HPDE6-E6E7 (cell line): ENCODE measurements around the gene SMCO4.

Experiments
- DNase-seq: peaks from one replicate; pipeline ENCODE4 v3.0.0; 2011; ENCODE audit warnings: missing footprints; ENCODE audit errors: extremely low spot score

SMCO4 gene

DNA sequence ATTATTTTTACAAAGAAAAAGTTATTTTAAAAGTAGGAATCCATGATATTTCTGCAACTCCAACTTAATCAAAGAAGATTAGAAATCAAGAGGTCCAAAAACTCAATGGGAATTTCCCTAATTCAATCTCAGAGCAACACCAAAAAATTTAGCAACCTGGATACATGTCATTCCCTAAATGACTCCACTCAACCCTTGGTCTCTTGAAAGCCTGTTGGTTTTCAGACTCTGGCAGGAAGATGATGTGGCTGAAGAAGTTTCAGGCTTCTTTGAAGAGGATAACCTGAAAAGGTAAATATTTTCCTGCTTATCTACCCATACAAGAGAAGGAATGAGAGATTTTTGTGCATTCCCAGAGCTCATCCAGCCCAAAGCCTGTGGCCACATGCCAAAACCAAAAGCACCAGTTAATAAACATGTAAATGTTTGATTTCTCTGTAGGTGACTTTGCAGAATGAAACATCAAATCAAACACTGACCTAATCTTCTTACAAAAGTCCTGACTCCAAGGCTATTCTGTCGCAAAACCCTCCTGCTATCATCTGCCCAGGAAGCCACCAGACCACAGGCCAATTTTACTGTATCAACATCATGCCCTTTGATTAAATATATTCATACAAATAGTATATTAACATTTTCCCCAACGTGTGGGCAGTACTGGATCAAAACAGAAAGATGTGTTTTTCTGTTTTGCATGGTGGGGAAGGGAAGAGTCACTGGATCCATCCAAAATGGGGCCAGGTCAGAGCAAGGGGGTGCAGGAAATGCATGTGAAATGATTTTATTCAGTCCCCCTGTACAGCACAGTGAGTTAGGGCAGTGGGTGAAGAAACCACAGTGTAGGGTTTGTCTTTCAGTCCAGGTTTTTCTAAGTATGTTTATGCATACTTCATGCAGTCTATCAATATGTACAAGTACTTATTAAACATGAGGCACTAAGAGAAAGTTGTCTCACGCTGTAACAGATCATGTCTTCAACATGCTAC, 38.8 kb downstream of the SMCO4 start:
- DNase-seq = no peak

DNA sequence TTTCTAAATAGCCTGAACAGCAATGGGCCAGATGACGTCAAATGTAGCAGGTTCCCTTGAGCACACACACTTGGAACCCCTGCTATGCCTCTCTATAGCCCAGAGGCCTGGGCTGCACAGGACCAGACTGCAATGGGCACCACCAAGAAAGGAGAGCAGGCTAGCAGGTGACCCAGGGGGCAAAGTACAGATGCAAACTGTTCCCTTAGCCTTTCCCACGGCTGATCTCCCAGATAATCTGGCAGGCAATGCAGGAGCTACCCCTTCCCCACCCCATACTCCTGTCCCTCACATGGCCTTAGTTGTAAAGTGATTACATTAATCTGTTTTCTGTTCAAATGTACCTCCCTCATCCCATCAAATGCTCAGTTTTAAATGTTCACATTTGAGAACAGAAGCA, 41.3 kb downstream of the SMCO4 start:
- no peak for DNase-seq

DNA sequence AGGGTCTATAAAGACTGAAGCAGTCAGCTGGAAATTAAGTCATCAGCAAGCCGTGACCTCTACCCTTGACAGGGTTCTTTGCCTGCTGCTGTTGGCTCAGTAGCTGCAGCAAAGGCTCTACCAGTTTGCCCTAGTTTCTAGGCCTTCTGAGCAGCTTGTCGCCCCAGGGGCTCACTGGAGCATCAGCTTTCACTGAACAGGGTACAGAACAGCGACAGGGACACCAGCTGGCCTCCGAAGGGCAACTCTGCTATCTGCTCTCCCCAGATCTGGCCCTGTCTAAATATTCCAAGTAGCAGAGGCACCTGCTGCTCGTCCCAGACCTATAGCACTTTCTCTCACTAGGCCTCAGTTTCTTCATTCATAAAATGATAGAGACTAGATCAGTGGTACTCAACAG, 42.4 kb downstream of the SMCO4 start:
- no peak for DNase-seq

DNA sequence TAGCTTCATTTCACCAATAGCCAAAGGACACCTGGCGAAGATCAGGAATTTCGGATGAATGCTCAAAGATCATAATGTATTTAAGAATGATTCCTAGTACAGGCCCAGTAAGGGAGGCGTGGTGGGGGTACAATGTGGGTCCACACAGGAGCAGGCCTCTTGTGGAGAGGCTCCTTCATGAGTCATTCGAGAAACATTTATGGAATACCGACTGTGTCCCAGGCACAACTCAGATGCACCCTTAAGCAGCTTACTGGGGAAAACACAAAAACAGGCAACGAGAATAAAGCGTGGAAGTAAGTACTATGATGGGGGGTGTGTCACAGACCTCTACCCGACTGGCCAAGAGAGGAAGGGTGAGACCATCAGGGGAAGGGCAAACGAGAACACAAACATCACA, 44.5 kb downstream of the SMCO4 start:
- no peak for DNase-seq

DNA sequence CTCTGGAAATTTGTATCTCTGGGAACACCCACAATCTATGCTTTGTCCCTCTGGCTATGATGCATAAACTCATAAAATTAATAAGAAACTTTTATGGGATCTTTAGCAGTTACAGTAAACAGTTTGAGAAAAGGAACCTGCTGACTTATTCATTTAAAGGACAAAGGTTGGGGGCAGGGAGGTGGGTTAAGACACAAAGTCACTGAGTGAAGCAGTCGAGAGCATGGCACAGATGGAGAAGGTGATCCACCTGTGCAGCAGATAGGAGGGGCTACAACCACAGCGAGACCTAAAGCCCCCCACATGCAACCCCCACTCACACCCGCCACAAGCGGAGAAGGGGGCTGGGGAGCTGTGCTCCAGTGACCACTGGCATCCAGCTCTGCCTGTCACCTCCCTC, 45.0 kb downstream of the SMCO4 start:
- no peak for DNase-seq

DNA sequence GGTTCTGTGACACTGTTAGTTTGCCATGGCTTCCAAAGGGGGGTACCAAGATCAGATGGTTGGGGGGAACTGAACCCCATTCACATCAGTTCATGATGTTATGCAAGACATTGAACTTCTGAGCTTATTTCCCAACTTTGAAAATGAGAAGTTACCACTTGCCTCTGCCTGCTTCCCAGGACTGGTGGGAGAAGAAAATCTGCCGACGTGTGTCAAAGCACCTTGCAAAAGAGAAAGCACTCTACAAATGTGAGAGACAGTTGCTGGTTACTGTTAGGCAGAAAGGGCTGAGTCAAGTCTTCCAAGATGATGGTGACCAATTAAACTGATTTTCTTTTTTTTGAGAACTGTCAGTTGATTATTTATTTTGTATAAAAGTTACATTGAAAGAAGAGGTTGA, 45.6 kb downstream of the SMCO4 start:
- DNase-seq = no peak

DNA sequence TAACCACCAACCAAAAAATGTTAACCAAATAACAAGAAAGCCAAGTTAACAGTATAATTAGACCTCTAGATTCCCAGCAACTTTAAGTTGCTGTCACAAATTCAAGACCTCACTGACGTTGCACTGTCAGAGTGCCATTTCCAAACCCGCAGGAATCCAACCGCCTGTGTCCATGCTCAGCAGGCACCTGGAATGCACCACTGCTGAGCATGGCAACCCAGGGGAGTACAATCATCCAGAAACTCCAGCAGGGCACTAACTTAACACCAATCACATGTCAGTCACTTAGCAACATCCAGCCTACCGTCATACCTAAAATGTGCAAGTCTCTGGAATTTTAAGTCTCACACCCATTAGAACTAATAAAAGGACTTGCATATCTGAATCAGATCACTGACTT, 48.8 kb downstream of the SMCO4 start:
- no peak for DNase-seq

DNA sequence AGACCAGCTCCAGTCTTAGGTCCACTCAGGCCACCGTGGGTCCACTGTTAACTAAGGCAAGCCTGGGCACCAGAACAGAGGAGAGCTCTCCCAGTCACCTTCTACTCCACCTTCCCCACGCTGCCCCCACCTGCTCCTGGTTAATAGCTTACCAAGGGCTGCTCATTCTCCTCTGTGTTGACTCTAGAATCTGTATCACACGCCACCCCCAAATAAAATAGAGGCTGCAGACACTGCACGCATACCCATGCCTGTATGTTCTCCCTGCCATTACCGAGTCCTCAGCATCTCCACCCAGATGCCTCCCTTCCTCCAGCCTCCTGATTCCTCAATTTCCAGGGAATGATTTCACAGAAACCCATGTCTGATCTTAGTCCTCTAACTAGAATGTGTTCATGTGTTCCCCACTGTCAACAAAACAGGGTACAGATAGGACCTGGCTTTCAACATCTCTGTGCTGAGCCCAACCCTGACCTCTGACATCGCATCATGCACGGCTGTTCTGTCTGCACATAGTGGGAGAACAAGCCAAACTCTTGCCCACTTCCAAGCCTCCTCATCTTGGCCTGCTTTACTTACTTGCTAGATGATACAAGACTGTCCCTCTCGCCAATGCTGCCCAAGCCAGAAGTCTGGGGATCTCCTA, 49.8 kb downstream of the SMCO4 start:
- DNase-seq = no peak

DNA sequence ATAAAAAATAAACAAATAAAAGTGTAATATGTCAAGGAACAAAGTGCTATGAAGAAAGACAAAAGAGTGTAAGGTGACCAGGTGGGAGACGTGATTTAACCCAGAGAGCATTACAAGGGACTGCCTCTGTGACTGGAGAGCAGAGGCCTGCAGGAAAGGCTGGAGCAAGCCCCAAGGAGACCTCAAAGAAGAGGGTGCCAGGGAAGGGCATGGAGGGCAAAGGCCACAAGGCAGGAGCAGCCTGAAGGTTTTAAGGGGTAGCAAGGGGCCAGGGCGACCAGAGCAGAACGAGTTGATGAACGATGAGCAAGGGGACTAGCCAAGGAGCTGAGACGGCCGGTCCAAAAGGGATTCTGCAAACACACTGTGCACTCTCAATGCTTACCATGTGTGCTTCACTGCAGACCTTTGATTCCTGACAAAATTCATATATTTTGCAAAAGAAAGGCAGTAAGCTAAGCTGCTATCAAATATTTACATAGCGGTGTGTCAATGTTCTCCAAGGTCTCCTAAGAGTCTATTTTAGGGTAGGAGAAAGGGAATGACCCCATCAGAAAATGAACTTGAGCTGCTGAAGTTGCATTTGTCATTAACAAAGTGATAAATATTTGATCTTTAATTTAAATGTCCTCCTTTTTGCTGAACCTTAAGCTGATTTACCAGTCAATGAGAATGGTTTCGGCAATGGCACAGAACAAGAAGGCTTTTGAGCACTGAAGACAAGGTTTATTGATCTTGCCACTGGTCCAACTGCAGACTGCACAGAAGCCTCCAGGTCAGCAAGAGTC, 50.5 kb downstream of the SMCO4 start:
- no peak for DNase-seq

DNA sequence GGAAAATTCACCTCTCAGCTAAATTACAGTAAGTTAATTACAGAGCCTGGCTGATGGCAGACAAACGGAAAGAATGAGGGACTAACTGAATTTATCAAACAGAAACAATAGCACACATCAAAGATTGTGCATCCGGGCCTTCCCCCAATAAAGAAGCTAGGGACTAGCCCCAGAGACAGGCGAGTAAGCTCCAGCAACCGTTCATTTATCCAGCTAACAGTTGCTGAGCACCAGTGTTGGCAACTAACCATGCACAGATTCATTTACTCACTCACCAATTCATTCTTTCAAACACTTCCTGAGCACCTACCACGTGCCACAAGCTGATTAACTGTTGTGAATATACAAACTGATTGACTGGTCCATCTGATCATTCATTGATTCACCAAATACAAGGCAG, 51.2 kb downstream of the SMCO4 start:
- DNase-seq = no peak

DNA sequence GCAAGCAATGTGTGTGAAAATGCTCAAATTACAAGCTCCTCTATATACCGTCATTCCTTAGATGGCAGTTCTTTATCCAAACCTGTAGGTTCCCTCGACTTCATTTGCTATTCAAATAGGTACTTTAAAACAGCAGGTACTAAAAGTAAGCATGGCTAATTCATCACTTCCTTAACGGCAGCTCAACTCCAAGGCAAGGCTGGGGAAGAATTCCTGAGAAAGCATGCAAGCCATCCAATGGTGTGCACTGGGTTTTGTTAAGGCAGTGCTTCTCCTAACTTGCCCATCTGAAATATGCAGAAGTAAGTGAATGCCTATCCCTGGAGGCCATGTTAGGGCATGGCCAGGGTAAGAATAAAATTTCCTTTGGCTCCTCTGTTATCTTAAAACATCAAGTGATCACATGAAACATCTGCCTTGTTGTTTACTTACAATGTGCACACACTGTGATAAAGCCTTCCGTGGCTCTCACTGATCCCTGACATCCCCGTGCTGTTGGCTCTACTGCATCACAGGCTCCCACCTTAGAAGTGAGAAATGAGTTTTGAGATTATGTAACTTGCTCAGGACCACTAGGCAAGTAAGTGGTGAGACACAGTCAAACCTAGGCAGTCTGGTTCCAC, 52.1 kb downstream of the SMCO4 start:
- DNase-seq = no peak

DNA sequence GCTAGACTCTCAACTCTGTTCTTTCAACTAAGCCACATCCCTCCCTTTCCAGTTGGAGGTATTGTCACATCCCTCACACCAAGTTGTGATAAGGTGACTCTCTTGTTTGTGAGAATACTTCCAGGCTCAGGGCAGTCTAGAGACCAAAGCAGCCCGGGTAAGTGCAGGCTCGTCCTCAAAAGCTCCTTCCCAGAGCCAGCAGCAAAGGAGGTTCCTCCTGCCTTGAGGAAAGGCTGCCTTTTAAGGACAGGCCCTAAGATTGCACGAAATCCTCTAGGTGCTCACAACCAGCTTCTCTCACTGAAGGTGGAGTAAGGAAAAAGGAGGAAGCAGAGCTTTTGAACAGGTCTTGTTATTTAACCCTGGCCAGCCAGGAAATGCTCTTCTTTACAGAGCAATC, 53.4 kb downstream of the SMCO4 start:
- no peak for DNase-seq

DNA sequence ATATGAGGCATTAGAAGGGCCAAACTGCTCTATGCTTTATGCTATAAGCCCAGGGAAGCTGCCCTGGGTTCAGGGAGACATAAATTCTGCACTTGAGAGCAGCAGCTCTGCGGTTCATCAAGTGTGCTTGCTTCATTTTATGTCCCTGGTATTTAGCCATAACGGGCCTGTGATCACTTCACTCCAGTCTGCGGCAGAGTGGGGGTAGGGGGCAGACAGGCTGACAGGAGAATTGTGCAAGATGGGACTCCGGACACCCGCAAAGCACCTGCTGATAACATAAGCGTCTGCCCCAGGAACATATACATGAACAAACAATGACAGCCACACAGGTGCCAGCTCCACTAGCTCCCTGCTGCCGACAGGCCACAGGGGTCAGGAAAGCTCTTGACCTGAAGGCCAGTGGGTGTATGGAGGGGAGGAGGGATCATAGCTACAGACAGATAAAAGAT, 56.1 kb downstream of the SMCO4 start:
- DNase-seq = no peak

DNA sequence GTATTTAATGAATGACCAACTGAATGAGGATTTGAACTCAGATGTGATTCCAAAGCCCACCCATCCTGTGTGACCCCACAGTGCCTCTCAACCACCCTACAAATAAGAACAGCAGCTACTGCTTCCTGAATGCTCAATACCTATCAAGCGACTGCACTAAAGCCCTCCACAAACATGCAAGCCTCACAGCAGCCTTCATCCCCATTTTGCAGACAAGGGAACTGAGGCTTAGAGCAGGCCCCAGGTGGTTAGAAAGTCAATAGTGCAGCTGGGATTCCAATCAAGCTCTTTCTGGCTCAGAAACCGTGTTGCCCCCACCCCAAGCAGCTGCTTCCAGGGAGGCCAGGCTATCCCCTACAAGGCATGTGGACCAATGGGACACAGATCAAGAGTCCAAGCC, 57.2 kb downstream of the SMCO4 start:
- no peak for DNase-seq

DNA sequence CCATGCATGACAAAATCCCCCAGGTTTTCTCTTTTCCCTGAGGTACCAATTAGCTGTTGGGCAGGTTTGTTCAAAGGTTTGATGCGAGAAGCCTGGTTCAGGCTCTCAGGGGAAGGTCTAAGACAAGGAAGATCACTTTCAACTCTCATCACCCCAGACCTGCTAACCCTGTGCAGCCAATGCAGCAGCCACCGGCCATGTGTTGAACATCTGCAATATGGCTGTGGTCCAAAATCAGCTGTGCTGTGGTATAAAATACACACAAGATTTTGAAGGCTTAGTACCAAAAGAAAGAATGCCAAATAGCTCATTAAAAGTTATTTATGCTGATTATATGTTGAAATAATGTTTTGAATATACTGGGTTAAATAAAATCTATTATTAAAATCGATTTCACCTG, 58.5 kb downstream of the SMCO4 start:
- no peak for DNase-seq

DNA sequence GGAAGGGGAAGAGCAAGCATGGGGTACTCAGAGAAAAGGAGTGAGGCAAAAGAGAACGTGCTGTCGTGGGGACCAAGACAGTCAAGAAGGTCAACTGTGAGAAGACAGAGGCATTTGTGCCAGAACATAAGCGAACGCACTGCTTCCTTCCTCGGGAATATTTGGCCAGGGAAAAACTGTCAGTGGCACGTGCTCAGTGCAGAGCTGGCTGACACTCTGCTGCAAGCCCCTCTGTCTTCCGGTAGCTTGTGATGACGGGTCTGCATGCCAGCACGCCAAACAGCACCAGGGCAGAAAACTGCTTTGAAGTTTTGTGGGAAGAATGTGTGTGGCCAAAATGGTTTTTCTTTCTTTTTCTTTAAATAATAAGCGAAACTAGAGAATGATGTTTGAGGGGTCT, 60.6 kb downstream of the SMCO4 start:
- DNase-seq = no peak

DNA sequence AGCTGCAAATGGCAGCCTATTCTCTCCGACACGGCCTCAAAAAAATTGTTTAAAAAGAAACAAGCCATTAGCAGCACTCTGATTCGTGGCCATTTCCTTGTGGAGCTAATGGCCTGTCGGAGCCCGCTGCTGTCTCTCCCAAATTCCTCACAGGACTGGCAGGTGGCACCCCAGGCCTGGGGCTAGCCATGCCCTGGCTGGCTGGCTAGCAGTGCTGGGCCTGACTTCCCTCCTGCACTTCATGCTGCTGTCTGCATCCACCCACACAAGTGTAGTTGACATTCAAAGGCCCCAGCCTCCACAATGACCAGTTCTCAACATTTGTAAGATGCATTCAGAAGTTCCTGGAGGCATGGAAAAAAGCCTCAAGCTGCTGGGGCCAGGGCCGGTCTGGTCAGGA, 61.5 kb downstream of the SMCO4 start:
- no peak for DNase-seq

DNA sequence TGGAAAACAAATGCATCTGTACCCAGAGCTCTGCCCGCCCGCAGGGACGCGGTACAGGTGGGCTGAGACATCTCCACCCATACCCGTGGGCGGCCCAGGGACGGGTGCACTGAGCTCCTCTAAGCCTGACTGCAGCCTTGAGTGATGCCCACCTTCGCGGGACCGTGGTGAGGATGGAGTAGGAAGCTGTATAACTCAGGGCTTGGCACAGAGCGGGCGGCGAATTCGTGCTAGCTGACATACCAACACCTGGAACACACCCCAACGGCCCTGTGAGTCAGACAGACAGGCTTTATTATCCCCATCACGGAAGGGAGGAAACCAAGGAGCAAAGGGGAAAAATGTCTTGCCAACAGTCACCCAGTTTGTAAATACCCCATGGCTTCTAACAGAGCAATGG, 61.9 kb downstream of the SMCO4 start:
- peak; percentile 11 for DNase-seq

DNA sequence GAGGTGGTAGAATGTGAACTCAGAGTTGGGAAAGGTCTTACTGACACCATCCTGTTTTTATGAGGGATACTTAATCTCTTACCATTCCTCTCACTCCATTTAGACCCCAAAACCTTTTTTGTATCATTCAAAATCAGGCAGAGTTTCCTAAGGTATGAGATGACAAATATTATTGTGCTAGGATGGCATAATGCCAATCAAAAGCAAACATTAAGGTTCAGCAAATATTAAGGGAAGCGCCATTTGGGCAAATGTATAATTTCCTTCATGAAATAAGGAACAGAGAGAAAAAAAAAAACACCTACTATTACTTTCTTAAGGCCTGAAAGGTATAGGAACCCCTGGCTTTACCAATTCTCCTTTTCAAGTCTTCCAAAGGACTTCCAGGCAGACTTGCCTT, 62.4 kb downstream of the SMCO4 start:
- DNase-seq = no peak

DNA sequence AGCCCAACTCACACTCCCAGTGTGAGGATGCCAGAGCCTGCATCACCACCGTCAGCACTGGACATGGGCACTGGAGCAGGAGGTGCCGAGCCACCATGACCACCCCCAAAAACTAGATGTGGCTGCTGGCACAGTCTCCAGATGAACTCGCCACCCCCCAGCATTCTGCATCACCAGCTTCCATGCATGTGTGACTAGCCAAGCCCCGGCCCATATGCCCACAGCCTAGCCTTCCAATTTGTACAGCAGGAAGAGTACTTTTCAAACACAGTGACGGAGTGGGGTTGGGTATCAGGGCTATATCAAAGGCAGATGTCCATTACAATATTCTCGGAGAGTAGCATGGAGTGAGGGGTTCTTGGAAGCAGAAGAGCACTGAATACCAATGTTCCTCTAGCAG, 62.9 kb downstream of the SMCO4 start:
- no peak for DNase-seq

DNA sequence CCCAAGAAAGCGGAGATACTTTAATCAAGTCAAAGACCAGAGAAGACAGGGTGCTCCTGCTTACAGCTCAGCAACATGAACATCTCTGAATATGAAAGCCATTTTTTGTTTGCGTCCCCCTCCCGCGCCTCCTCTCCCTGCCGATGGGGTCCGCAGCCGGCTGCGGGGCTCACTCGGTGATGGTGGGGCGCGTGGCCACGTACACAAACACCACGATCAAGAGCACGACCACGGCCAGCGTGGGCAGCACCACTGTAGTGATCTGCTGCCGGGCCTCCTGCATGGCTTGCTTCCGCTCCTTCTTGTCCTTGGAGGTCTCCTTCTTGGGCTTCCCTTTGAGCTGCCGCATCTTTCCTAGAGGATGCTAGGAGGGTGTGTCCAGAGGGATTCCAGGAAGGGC, 64.3 kb downstream of the SMCO4 start:
- DNase-seq = no peak

DNA sequence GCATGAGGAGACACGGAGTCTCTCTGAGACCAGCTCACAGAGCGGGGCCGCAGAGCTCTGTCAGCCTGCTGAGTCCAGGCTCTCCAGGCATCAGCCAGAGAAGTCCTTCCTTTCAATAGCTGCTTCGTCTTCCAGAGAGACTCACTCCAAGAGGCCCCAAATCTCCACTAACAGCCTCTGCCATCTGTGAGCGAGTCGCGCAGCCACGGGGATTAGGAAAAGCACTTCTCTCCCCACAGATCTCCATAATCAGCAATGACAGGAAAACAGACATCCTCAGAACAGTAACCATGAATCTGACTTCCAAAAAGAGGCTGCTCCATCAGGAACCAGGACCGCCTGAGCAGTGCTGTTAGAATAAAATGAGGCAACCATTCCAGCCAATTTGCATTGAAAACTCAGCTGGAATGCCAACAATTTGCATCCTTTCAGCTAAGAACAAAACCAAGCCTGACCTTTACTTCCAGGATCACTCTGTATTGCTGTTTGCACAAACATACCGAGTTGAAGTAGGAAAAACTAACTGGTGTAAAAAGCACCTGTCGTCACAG, 65.4 kb downstream of the SMCO4 start:
- no peak for DNase-seq
